HepG2 (cell line): ENCODE results near the gene SDC1. TPM values are rescaled to one million over a fixed set of nuclear protein-coding genes. Genes with fewer than 3 reads are reported as not detected.

Experiments
- ARID3A ChIP-seq: IDR thresholded peaks from 2 replicates; pipeline ENCODE4 v1.6.1; 2012; ENCODE audit warnings: low read depth, low read length, improper control_type of control experiment
- ATF2 ChIP-seq: sonication (generic); formaldehyde crosslinking; IDR thresholded peaks from 2 replicates; pipeline ENCODE4 v1.4.0; 2020; ENCODE audit warnings: missing genetic modification reagents
- ATF7-NPFF ChIP-seq: sonication (generic); formaldehyde crosslinking; IDR thresholded peaks from 2 replicates; pipeline ENCODE4 v1.8.1; 2023; ENCODE audit warnings: mild to moderate bottlenecking, low read depth, missing genetic modification reagents, moderate library complexity
- FUBP1 ChIP-seq: sonication (generic); formaldehyde crosslinking; IDR thresholded peaks from 2 replicates; pipeline ENCODE4 v1.5.1; 2020; ENCODE audit warnings: missing genetic modification reagents, mild to moderate bottlenecking, borderline replicate concordance
- HIVEP1 ChIP-seq: sonication (generic); formaldehyde crosslinking; IDR thresholded peaks from 2 replicates; pipeline ENCODE4 v1.4.0; 2020; ENCODE audit warnings: mild to moderate bottlenecking, missing genetic modification reagents
- KDM6A ChIP-seq: IDR thresholded peaks from 2 replicates; pipeline ENCODE4 v1.6.1; 2016; ENCODE audit warnings: low read depth
- KLF11 ChIP-seq: IDR thresholded peaks from 2 replicates; pipeline ENCODE4 v1.6.1; 2016; ENCODE audit warnings: missing compliant biosample characterization
- RXRA ChIP-seq: sonication (generic); formaldehyde crosslinking; IDR thresholded peaks from 2 replicates; pipeline ENCODE4 v1.5.1; 2020; ENCODE audit warnings: missing genetic modification reagents
- ZBTB26 ChIP-seq: IDR thresholded peaks from 2 replicates; pipeline ENCODE4 v1.6.1; 2016; ENCODE audit warnings: missing compliant biosample characterization, missing genetic modification reagents, borderline replicate concordance
- ZHX2 ChIP-seq, 2 experiments: sonication (generic) in 1 of 2; formaldehyde crosslinking in 1 of 2; IDR thresholded peaks; 2 replicates each; pipeline versions ENCODE4 v1.6.1 to v1.9.0; 2014 to 2022; ENCODE audit warnings: antibody characterized with exemption in 1 of 2, borderline replicate concordance in 1 of 2, inconsistent platforms in 1 of 2, low read depth in 1 of 2, missing genetic modification reagents in 1 of 2
- ZNF136 ChIP-seq: sonication (generic); formaldehyde crosslinking; IDR thresholded peaks from 2 replicates; pipeline ENCODE4 v1.8.1; 2022; ENCODE audit warnings: low read depth, mild to moderate bottlenecking, moderate library complexity, missing genetic modification reagents
- ZNF138 ChIP-seq: sonication (generic); formaldehyde crosslinking; IDR thresholded peaks from 2 replicates; pipeline ENCODE4 v1.5.0; 2020; ENCODE audit warnings: mild to moderate bottlenecking, low read depth, missing genetic modification reagents
- ZNF354B ChIP-seq: sonication (generic); formaldehyde crosslinking; IDR thresholded peaks from 2 replicates; pipeline ENCODE4 v1.8.0; 2022; ENCODE audit warnings: mild to moderate bottlenecking, missing genetic modification reagents
- polyA plus RNA-seq, 8 experiments: library from polyadenylated mRNA; depleted of rRNA in 3 of 8; stranded (reverse) in 7 of 8; unstranded in 1 of 8; fragments of >200 nt; fragmentation: Illumina TruSeq in 4 of 8; extraction: Trizol in 4 of 8; gene quantifications; 2 replicates each; pipeline versions ENCODE4 v1.2.1 to v1.2.3, GENCODE V29; 2011 to 2016; ENCODE audit warnings: low read depth in 4 of 8, missing spikeins in 1 of 8, mixed read lengths in 1 of 8; ENCODE audit not compliant: insufficient read depth in 1 of 8
- total RNA-seq, 5 experiments: library from RNA; depleted of rRNA; stranded (reverse); fragments of >200 nt; fragmentation: Illumina TruSeq; extraction: Trizol; gene quantifications; 2 replicates each; pipeline ENCODE4 v1.2.3, GENCODE V29; 2016; ENCODE audit warnings: low read depth in 1 of 5

Gene SDC1
- total and polyA plus RNA-seq, 2 of the 13 experiments (the other 11 are each of a cell fraction or from before 2014, with no cell fraction given), result 108 to 119 TPM

GRCh38 chr2:20184067-20184938, 40.6 kb downstream of the SDC1 start (continued):
- TF ChIP-seq FUBP1 (CRISPR knock-in tag), result no peak
- TF ChIP-seq HIVEP1 (CRISPR knock-in tag), result no peak
- peak; percentile 70; the same call in 1 of the 2 replicates for TF ChIP-seq ATF2 (CRISPR knock-in tag)
- TF ChIP-seq ARID3A, result peak; percentile 69
- no peak for TF ChIP-seq ZHX2 (IDR thresholded peaks at IDR 0.05; ENCODE audit: low read depth)
- TF ChIP-seq ZHX2 (CRISPR knock-in tag; IDR thresholded peaks at IDR 0.05; ENCODE audit: borderline replicate concordance), result no peak
- TF ChIP-seq ZBTB26 (CRISPR knock-in tag), result no peak
- no peak for TF ChIP-seq ZNF138 (CRISPR knock-in tag)
- peak; percentile 54; the same call in 1 of the 2 replicates for TF ChIP-seq KLF11
- TF ChIP-seq ATF7-NPFF (CRISPR knock-in tag), result 0 out of 2 replicates have a peak, but pooled peaks have one; percentile 14
- peak; percentile 40; the same call in 1 of the 2 replicates for TF ChIP-seq ZNF354B
- peak; percentile 86; the same call in 1 of the 2 replicates for TF ChIP-seq RXRA
- 0 out of 2 replicates have a peak, but pooled peaks have one; percentile 54 for TF ChIP-seq ZNF136 (CRISPR knock-in tag)
- peak; percentile 25; the same call in 1 of the 2 replicates for TF ChIP-seq KDM6A (CRISPR knock-in tag)
